ENCODE measurements around the gene ZBTB20. TPM values are rescaled to one million over a fixed set of nuclear protein-coding genes. Genes with fewer than 3 reads are reported as not detected.
A peak's percentile ranks its signal among the peaks of the same experiment; 100 is the strongest.

Gene ZBTB20
- total RNA-seq, 1 donor from 2014 or later, result 30.4 TPM

- peak in 1 of 2 experiments; percentile 39 for DNase-seq (ENCODE audit: low spot score in 2 of 2, unreplicated experiment in 2 of 2)
- Mint-ChIP-seq H3K27ac (no peak overlapping the region), H3K36me3 (no peaks in the 10 kb centered on the region), H3K9me3 (no peaks in the 10 kb centered on the region), H3K4me3 (no peak overlapping the region), H3K4me1 (peaks cover 2% of the 10 kb centered on the region), H3K27me3 (ENCODE audit: low read depth) (no peaks in the 10 kb centered on the region)
- TF ChIP-seq, protein P1, sequence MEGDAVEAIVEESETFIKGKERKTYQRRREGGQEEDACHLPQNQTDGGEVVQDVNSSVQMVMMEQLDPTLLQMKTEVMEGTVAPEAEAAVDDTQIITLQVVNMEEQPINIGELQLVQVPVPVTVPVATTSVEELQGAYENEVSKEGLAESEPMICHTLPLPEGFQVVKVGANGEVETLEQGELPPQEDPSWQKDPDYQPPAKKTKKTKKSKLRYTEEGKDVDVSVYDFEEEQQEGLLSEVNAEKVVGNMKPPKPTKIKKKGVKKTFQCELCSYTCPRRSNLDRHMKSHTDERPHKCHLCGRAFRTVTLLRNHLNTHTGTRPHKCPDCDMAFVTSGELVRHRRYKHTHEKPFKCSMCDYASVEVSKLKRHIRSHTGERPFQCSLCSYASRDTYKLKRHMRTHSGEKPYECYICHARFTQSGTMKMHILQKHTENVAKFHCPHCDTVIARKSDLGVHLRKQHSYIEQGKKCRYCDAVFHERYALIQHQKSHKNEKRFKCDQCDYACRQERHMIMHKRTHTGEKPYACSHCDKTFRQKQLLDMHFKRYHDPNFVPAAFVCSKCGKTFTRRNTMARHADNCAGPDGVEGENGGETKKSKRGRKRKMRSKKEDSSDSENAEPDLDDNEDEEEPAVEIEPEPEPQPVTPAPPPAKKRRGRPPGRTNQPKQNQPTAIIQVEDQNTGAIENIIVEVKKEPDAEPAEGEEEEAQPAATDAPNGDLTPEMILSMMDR (IDR thresholded peaks at IDR 0.05; ENCODE audit: unreplicated experiment), result peak; percentile 32
Observed at GRCh38 chr3:115092220-115092791, 54.8 kb downstream of the ZBTB20 start.

DNA sequence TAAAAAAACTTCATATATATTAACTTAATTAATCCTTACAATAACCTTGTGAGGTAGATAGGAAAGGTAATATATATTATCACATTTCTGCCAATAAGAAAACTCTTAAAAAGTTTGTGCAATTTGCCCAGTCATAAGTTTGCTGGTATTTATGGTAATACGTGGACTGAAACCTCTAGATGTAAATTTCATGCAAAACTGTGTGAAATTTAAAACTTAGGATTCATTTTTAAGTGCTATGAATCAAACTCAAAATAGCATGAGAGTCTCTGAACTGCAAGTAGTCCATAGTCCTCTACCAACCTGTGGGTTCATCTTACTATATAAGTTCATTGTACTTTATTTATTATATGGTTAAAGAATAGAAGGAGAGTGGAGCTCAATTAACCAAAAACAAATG lies 56.4 kb downstream of the ZBTB20 start:
- no peak for DNase-seq (ENCODE audit: low spot score in 2 of 2, unreplicated experiment in 2 of 2)
- Mint-ChIP-seq H3K4me1 (peaks cover 6% of the 10 kb centered on the region), H3K9me3 (no peaks in the 10 kb centered on the region), H3K27me3 (ENCODE audit: low read depth) (no peaks in the 10 kb centered on the region), H3K4me3 (no peak overlapping the region), H3K27ac (no peak overlapping the region), H3K36me3 (no peaks in the 10 kb centered on the region)
- TF ChIP-seq, protein P1 (IDR thresholded peaks at IDR 0.05; ENCODE audit: unreplicated experiment), result no peak

GRCh38 chr3:115089481-115089880 lies 57.6 kb downstream of the ZBTB20 start:
- no peaks in the 10 kb centered on the region for H3K9me3 Mint-ChIP-seq
- H3K27ac Mint-ChIP-seq, result no peak overlapping the region
- H3K4me3 Mint-ChIP-seq, result no peak overlapping the region
- H3K36me3 Mint-ChIP-seq, result no peaks in the 10 kb centered on the region
- DNase-seq (ENCODE audit: low spot score in 2 of 2, unreplicated experiment in 2 of 2), result no peak
- TF ChIP-seq, protein P1 (IDR thresholded peaks at IDR 0.05; ENCODE audit: unreplicated experiment), result no peak
- H3K27me3 Mint-ChIP-seq (ENCODE audit: low read depth), result no peaks in the 10 kb centered on the region
- H3K4me1 Mint-ChIP-seq, result peaks cover 11% of the 10 kb centered on the region

GRCh38 chr3:115087512-115087911 lies 59.6 kb downstream of the ZBTB20 start:
- Mint-ChIP-seq H3K36me3 (no peaks in the 10 kb centered on the region), H3K27me3 (ENCODE audit: low read depth) (no peaks in the 10 kb centered on the region), H3K27ac (no peak overlapping the region), H3K4me1 (peaks cover 9% of the 10 kb centered on the region), H3K9me3 (no peaks in the 10 kb centered on the region), H3K4me3 (no peak overlapping the region)
- DNase-seq (ENCODE audit: low spot score in 2 of 2, unreplicated experiment in 2 of 2), result no peak
- TF ChIP-seq, protein P1 (IDR thresholded peaks at IDR 0.05; ENCODE audit: unreplicated experiment), result no peak

DNA sequence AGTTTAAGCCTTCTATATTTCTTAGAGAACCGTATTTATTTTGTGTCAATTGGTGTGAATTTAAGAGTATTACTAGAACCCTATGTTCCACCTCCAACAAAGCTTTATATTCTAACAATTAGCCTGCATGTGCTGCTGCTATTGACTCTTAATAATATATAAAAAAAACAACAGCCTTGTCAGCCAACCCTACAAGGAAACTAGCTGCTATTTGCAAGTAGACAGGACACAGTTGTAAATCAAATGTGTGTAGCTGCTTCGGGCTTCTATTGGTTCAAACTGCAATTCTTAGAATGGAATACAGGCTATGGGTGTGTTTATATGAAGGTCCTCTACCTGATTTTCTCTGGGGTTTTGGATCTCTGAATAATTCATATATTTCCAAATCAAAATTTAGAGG lies 60.7 kb downstream of the ZBTB20 start:
- H3K9me3 Mint-ChIP-seq, result no peaks in the 10 kb centered on the region
- no peak overlapping the region for H3K4me3 Mint-ChIP-seq
- TF ChIP-seq, protein P1 (IDR thresholded peaks at IDR 0.05; ENCODE audit: unreplicated experiment), result no peak
- no peaks in the 10 kb centered on the region for H3K27me3 Mint-ChIP-seq (ENCODE audit: low read depth)
- no peak overlapping the region for H3K27ac Mint-ChIP-seq
- peaks cover 9% of the 10 kb centered on the region for H3K4me1 Mint-ChIP-seq
- DNase-seq (ENCODE audit: low spot score in 2 of 2, unreplicated experiment in 2 of 2), result no peak
- no peaks in the 10 kb centered on the region for H3K36me3 Mint-ChIP-seq

Data from mesothelial cell of epicardium (in vitro differentiated cells).